Hindlimb muscle (tissue), 1 donor: ENCODE data around the gene LNPEP. TPM values are rescaled to one million over a fixed set of nuclear protein-coding genes. Genes with fewer than 3 reads are reported as not detected.

ENCODE experiments used
- DNase-seq: peaks from one replicate; pipeline ENCODE4 v3.0.0-alpha.2; 2013
- polyA plus RNA-seq: library from polyadenylated mRNA; unstranded; fragments of 120-200 nt; gene quantifications from one replicate; pipeline ENCODE4 v1.2.1, GENCODE V29; 2013; ENCODE audit not compliant: insufficient read length

The LNPEP gene
- polyA plus RNA-seq, 1 donor, result 15.4 TPM

- DNase-seq, result no peak
These were observed 25.2 kb downstream of the LNPEP start for GRCh38 chr5:96961053-96961452.

DNA sequence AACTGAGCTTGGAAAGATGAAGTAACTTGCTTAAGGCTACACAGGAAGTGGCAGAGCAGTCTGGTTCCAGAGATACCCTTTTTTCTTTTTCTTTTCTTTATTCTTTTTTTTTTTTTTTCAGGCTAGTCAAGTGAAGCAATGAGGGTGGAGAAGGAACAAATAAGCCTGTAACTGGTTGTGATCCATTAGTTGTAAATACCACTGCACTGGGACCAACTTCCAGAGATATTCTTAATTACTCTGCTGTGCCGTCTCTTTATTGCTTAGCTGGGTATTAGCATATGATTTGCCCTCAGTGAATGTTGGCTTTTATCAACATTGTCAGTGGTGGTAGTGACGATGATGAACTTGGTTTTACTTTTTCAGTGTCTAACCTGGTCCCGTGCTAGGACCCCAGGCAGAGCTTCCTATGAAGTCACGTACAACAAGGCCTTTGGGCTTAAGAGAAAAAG lies 26.7 kb downstream of the LNPEP start:
- DNase-seq, result no peak

GRCh38 chr5:96963267-96963666 lies 27.4 kb downstream of the LNPEP start:
- peak; percentile 70 for DNase-seq

GRCh38 chr5:96966801-96967200 lies 30.9 kb downstream of the LNPEP start:
- DNase-seq, result no peak

GRCh38 chr5:96967400-96967799 lies 31.5 kb downstream of the LNPEP start:
- no peak for DNase-seq

DNA sequence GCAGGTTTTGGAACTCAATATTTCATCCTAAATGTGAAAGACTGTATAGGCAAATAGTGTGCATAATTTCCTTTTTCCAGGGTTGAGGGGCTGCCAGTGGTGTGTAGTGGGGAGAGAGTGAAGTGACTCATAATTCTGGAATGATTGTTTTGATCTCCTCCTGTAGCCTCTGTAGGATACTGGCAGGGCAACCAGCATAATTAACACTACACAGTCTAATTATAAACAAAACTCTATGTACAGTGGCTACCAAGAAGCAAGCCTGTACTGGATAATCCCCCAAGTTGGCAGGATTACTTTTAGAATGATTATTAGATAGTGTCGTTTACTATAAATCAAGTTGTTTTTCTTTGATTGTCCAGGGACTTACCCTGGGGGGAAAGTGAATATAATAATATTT lies 32.2 kb downstream of the LNPEP start:
- no peak for DNase-seq

DNA sequence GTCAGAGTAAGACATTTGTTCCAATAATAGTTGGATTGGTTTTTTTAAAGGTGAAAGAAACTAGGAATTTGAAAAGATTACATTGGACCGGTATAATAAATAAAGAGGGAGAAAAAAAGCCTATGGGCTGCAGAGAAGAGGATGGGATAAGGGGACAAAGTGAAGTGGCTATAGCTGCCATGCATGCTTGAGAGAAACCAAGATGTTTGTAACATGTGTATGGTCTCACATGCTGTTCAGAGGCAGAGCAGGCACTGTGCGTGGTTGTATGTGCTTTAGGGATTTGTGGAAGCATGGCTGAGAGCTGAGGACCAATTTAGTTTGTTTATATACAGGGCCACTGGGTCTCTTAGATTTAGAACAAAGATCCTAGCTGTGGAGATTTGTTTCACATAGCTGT lies 32.7 kb downstream of the LNPEP start:
- no peak for DNase-seq

- DNase-seq, result no peak
These were observed 33.5 kb downstream of the LNPEP start for GRCh38 chr5:96969366-96969765.

GRCh38 chr5:96972599-96973334 lies 36.9 kb downstream of the LNPEP start:
- no peak for DNase-seq

GRCh38 chr5:96973532-96974401 lies 37.9 kb downstream of the LNPEP start:
- DNase-seq, result no peak

DNA sequence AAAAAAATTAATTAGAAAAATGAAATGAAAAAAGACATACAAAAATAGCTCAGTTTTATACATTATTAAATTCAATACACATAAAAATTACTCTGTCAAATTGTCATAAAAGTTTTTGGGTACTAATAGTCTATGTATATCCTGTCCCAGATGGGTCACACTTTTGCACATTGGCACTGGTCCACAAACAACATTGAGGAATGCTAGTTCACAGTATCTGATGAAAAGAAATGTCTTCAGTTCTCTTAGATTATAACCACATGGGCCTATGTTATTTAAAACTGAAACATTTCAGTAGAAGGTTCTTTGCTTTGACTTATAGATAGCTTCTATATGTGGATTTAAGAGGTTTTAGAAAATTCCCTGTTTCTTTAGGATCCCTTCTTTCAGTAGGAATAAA lies 39.8 kb downstream of the LNPEP start:
- no peak for DNase-seq

GRCh38 chr5:96977228-96977627 lies 41.3 kb downstream of the LNPEP start:
- no peak for DNase-seq

DNA sequence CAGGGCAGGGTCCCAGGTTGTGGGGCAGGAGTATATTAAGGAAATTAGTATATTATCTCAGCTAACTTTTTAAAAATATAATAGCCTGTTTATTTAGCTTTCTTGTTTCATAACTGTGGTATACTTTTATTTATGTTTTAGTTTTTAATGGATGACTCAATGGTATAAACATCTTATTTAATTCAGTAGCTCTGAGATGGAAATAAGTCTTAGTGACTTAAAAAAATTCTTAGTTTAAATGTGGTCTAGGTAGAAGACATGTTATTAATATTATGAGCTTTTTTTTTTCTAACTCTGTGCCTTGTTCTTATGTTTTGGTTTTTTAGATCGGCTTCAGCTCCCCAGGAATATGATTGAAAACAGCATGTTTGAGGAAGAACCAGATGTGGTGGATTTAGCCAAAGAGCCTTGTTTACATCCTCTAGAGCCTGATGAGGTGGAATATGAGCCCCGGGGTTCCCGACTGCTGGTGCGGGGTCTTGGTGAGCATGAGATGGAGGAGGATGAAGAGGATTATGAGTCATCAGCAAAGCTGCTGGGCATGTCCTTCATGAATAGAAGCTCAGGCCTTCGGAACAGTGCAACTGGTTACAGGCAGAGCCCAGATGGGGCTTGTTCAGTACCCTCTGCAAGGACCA lies 43.1 kb downstream of the LNPEP start:
- no peak for DNase-seq

DNA sequence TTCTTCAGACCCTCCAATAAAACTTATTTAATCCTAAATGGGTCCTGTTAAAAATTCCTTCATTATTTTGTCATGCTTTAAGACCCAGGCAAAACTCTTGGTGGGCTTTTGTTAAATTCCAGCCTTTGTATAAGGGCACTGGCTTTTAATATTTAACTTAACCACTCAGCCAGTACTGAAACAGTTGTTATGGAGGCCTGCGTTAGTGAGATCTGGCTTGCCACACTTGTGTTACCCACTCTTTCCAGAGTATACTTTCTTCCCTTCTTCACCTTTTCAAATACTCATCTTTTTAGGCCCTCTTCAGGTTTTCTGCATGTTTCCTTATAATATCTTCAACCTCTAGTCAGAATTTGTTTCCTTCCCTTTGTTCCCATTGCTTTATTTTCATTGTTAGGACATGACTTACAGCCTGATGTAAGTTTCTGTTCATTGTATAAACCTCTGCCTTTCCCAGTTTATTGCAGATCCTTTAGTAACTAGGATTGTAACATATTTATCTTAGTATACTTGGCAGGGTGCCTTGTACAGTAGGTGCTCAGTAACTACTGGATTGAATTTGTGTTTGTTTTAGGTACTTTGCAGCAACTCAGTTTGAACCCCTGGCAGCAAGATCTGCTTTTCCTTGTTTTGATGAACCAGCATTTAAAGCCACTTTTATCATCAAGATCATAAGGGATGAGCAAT lies 48.8 kb downstream of the LNPEP start:
- DNase-seq, result no peak

- no peak for DNase-seq
These were observed 50.6 kb downstream of the LNPEP start for GRCh38 chr5:96986450-96986849.

DNA sequence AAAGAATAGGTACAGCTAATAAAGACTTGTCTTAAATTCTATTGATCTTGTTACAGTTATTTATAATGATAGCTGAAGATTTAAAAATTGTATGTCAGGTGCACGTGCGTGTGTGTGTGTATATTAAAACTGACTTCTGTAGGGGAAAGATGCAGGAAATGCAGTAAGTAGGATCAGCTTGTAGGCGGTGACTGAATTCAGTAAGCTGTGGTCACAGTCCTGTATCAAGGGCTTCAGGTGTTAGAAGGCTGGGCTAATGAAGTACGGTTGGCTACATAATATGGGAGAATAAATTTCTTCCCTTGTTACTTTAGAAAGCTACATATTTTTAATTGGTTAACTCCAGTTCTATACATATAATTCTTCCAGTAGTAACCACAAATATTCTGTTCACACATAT lies 54.2 kb downstream of the LNPEP start:
- DNase-seq, result no peak

GRCh38 chr5:96991708-96992107 lies 55.8 kb downstream of the LNPEP start:
- DNase-seq, result no peak

DNA sequence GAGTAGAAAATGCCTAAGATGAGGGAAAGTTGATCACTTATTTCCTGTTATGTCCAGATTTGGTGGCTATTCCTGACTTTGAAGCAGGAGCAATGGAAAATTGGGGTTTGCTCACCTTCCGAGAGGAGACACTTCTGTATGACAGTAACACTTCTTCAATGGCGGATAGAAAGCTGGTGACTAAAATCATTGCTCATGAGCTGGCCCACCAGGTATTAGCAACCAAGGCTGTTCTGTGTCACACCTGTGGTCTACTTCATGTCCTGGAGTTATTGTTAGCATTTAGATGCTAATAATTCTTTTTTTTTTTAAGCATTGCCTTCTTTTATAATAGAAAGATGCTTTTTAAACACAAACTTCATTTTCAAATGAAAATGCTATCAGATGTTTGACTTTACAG lies 57.9 kb downstream of the LNPEP start:
- DNase-seq, result no peak

GRCh38 chr5:96994493-96994892 lies 58.6 kb downstream of the LNPEP start:
- no peak for DNase-seq

DNA sequence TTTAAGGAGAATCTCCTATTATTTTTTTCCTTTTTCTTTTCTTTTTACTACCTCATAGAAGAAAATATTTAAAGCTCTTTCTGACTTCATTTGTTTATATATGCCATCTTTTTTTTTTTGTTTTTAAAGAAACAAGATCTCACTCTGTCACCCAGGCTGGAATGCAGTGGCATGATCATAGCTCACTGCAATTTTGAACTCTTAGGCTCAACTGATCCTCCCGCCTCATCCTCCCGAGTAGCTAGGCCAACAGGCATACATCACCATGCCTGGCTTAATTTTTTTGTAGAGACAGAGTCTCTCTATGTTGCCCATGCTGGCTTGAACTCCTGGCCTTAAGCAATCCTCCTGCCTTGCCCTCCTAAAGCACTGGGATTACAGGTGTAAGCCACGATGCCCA lies 59.5 kb downstream of the LNPEP start:
- DNase-seq, result no peak

DNA sequence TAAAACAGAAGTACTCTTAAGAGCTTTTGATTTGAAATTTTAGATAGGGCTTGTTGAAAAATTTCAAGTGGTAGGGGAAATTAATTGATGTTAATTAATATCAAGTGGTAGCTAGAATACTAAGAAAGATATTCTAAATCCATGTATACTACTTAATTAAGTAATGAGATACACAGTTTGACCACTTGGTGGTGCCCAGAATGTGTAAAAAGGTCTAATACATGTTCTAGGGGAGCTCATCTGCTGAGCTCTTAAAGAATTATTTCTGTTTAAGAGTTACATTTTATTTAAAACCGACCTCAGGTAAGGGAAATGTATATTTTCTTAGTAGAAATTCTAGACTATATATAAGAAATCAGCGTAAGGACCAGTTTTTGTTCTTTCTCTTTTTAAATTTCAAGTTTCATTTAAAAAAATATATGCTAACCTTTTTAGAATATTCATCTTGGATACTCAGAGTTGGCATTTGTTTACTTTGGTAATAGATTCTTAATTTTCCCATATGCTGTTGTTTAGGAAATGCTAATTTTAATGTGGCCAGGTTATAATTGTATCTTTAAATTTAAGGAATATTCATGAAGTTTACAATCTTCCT lies 61.5 kb downstream of the LNPEP start:
- peak; percentile 42 for DNase-seq

DNA sequence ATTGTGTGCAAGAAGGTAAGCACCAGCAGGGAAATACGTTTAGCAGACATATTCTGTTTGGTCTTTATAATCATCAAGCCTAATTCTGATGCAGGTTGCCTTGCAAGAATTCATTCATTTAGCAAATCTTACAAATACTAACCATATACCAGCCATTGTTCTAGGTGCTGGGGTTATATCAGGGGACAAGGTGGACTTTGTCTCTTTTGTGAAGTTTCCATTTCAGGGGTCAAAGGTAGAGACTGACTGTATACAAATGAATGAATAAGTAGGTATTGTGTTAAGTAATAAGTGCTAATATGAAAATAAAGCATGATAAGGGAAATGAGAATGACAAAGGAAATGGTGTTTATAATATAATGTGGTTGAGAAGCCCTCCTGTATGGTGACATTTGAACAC lies 64.0 kb downstream of the LNPEP start:
- no peak for DNase-seq
